Kasumi-1 (cell line): ENCODE measurements around the gene RBM5.

Source experiments
- DNase-seq, 2 experiments: peaks; one replicate each; lab custom pipeline; 2025; lab: John Stamatoyannopoulos, UW

The RBM5 gene

GRCh38 chr3:50160561-50160983 is 71.9 kb downstream of the RBM5 start:
- DNase-seq = no peak

GRCh38 chr3:50161320-50161719 is 72.6 kb downstream of the RBM5 start:
- DNase-seq = no peak

GRCh38 chr3:50162034-50162883 is 73.5 kb downstream of the RBM5 start:
- no peak for DNase-seq

GRCh38 chr3:50163572-50164455 is 75.1 kb downstream of the RBM5 start:
- DNase-seq = no peak

GRCh38 chr3:50164481-50164880 is 75.8 kb downstream of the RBM5 start:
- no peak for DNase-seq

- DNase-seq = no peak
Observed at GRCh38 chr3:50164984-50165909, 76.5 kb downstream of the RBM5 start.

GRCh38 chr3:50165910-50166538 is 77.3 kb downstream of the RBM5 start:
- no peak for DNase-seq

- no peak for DNase-seq
Observed at GRCh38 chr3:50166620-50167019, 77.9 kb downstream of the RBM5 start.

GRCh38 chr3:50167069-50167840 is 78.5 kb downstream of the RBM5 start:
- no peak for DNase-seq

GRCh38 chr3:50167841-50168209 is 79.1 kb downstream of the RBM5 start:
- DNase-seq = no peak

GRCh38 chr3:50168388-50168787 is 79.7 kb downstream of the RBM5 start:
- DNase-seq = no peak
